ENCODE measurements around the gene BTBD16.

Gene BTBD16

DNA sequence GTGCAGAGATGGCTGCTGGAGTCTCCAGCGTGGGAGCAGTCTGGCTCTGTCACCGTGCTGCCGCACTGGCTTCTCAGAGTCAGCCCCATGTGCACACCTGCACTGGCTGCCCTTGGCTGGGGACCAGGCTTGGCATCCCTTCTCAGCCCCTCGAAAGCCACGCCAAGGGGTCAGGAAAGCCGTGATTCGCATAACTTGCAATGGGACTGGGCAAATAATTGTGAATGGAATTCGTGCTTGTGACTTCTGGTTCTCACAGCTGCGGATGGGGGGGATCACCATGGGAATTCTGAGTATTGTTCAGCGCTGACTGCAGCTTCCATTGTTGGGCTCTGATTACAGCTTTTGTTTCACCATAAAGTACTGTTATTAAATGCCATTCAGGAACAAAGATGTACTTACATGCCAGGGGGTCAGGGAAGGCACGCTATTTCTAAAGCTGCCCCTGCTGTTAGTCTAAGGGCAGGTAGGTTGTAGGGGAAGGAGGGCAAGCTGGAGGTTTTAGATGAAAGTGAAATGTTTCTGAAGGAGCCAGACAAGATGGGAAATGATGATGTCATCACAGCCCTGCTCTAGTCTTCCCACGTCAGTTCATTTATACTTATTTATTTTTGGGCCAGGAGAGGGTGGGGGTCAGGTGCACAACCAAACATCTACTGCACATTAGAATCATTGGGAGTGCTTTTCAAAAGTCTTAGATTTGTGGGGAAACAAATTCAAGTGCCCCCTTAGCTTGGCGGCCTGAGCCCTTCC lies 97.6 kb downstream of the BTBD16 start:
- no peak for DNase-seq (ENCODE audit: low read depth in 1 of 2, low spot score in 1 of 2)

DNA sequence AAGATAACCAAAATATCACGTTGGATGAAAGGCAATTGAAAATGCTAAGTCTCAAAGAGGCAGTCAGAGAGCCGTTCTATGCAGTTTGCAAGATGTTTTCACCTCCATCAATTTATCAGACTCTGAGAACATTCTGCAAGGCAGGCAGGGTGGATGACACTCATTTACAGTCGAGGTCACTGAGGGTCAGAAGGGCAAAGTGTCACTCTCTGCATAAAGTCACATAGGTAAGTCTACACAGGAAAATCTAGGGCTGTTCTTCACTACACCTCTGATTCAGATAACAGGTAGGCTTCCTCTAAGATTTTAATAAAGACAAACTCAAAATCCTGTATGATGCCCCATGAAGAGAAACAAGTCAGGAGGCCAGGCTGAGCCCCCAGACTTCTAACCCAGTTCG lies 102.0 kb downstream of the BTBD16 start:
- no peak for DNase-seq (ENCODE audit: low read depth in 1 of 2, low spot score in 1 of 2)

DNA sequence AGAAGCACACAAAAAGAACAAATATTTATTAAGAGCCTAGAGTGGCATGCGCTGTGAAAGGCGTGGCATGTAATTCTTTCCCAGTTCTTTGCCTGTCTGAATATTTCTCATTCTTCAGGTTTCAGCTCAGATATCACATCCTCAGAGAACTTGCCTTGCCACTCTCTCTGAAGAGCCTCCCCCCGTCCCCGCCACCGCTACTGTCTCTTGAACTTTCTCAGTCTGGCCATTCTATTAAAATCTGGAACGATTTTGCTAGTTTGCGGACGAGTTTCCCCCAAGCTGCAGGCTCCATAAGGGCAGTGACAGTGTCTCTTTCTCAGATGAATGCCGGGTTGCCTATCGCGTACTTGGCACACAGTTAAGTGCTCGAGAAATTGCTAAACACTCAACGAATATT lies 102.6 kb downstream of the BTBD16 start:
- DNase-seq (ENCODE audit: low read depth in 1 of 2, low spot score in 1 of 2), result no peak

DNA sequence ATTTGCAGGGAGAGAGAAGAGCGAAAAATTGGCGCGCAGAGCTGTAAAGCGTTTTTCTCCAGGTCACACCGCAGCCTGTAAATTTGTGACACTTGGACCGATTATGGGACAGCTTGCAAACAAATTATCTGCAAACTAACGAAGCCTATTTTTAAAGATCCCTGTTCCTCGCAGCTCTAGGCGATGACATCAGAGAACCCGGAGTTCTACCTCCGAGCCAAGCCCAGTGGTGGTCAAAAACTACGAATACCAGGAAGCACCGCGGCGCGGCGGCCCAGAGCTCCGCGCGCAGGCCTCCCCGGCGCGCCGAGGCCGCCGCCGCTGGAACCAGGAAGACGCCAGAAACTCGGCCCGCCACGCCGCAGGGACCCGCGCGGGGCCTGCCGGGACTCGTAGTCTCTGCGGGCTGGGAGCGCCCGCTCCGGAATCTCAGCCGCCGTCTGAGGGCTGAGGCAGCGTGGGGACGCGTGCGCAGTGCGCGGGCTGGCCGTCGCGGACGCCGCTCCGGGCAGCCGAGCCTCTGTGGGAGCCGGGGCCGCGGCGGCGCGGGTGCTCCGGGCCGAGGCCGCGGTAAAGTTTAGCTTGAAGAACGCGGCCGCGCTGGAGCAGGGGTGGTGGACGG lies 103.3 kb downstream of the BTBD16 start, which contains the start of gene PLEKHA1:
Gene PLEKHA1, plus strand, starts transcription at position 472 of the 622 bp plus-strand sequence. CDS start 18,493 bp downstream, outside the sequence.
- peak; percentile 87 to 90 for DNase-seq (ENCODE audit: low read depth in 1 of 2, low spot score in 1 of 2)

DNA sequence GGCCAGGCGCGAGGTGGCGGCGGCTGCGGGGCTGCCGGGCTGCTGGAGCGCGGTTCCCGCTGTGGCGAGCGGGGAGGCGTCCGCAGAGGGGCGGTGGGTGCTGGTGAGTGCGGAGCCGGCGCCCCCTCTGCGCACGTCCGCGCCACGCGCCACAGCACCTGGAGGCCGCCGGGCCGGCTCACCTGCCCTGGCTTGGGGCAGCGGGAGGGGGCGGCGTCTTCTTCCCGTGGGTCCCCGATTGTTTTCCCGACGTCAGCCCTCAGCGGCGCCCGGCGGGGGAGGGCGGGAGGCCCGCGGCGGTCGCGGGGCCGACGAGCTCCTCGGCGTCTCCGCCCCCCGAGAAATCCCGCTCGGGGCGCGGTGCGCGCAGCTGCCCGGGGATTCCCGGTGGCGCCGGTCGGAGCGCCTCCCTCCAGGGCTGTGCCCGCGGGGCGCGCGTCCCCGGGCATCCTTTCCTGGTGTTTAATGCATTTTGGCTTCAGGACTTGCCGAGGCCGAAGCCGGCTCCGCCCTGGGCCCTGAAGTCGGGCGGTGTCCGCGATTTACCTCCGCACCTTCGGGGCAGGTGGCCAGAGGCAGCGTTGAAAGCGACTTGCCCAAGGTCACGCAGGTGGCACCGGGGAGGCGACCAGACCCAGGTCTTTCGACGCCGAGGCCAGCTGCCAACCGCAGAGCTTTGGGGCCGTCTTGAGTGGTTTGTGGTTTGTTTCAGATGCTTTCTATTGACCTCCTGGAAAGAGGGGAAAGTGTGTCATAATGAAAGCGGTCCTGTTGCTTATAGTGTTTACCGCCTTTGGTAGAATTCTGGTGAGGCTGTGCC lies 104.0 kb downstream of the BTBD16 start:
- peak; percentile 55 to 61 for DNase-seq (ENCODE audit: low read depth in 1 of 2, low spot score in 1 of 2)

DNA sequence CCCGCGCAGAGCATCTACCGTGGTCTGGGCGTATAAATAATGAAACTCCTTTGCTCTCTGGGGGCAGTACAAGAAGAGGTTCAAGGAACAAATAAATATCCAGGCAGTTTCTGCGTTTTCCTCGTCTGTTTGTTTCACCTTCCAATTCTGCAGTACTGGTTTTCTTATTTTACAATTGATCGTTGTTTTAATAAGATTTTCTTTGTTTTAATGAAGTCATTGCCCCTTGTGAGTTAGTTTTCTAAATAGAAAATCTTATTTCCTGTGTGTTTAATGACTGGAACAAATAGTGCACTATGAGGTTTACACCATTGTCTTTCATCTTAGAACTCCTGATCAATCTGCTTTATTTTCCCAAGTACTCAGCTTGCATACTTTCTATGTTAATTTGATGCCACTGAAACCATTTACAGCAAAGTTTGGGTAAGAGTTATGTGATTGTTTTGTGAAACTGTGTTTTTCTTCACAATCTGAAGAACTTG lies 104.6 kb downstream of the BTBD16 start:
- no peak for DNase-seq (ENCODE audit: low read depth in 1 of 2, low spot score in 1 of 2)

DNA sequence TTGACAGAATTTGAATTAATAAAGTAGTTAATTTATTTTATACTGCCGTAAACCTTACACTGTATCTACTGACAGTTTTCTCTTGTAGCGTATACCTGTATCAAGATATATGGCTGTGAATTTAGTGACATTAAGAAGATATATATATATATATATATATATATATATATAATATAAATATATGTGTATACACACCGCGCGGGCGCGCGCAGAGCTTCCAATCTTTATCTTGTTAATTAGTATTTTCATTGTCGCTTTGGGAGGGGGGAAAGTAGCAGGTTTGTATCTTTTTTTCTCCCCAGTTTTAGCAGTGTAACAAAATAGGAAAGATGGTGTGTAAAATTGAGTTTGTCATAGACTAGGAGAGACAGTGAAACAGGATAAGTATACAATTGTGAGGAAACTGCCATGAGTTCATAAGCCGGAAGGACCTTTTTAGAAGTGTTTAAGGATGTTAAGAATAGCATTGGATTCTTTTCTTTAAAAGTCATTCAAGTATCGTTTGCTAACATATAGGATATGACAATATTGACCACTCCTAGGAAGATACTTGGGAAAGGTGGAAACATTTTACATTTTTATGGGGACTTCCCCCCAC lies 105.4 kb downstream of the BTBD16 start:
- no peak for DNase-seq (ENCODE audit: low read depth in 1 of 2, low spot score in 1 of 2)

DNA sequence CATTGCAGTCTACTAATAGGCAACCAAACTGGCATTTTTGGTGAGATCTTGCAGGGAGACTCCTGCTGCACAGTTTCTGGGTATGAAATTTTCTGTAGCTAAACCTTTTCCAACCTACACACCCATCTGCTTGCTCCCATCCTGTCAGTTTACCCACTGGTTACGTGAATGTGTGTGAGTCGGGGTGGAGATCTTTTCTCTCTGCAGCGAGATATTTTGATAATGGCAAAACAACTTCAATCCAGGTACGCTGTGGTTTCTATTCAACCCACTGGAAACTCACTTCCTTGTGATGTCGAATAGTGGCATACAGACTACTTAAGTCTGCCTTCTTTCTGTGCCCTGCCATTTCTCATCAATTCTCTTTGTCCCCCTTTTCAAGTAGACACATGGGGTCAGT lies 107.9 kb downstream of the BTBD16 start:
- DNase-seq (ENCODE audit: low read depth in 1 of 2, low spot score in 1 of 2), result no peak

DNA sequence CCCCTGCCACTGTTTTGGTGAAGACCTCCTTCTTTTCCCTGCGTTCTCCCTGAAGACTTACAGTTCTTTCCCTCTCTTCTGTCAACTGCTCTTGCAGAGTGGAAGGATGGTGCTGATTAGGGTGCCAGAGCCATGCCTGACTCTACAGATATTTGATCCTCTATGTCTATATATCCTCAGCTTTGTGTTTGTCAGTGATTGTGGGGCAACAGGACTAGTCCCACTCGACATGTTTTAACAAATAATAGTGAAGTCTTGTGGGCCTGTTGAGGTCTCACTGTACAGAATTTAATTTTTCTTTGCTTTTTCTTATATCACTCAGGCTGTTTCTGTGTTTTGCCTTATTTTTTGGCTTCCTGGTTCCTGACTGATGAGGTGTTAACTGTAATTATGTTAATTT lies 108.4 kb downstream of the BTBD16 start:
- DNase-seq (ENCODE audit: low read depth in 1 of 2, low spot score in 1 of 2), result no peak

DNA sequence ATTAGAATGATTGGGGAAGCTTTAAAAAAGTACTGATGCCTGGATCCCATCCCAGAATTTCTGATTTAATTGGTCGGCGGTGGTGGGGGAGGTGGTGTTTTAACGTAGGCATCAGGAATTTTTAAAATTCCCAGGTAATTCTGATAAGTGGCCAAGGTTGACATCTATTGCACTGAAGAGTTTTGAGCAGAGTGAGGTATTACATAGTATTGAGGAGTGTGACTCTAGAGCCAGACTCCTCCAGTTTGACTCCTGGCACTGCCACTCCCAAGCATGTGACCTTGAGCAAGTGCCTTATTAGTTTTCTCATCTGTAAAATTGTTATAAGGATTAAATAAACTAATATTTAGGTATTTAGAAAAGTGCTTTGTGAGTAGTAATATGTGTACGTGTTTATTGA lies 109.6 kb downstream of the BTBD16 start:
- no peak for DNase-seq (ENCODE audit: low read depth in 1 of 2, low spot score in 1 of 2)

DNA sequence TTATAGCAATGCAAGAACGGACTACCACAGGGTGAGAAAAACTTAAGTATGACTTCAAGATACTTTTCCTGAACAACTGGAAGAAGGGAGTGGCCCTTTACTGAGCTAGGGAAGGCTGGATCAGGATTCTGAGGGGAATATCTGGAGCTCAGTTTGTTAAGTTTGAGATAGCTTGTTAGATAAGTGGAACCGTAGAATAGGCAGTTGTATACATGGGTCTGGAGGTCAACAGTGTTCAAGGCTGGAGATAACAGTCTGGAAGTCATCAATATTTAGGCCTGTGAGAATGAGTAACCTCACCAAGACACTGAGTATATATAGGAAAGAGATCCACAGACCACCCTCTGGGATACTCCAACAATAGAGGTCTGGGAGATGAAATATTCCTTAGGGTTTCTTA lies 110.6 kb downstream of the BTBD16 start:
- no peak for DNase-seq (ENCODE audit: low read depth in 1 of 2, low spot score in 1 of 2)

DNA sequence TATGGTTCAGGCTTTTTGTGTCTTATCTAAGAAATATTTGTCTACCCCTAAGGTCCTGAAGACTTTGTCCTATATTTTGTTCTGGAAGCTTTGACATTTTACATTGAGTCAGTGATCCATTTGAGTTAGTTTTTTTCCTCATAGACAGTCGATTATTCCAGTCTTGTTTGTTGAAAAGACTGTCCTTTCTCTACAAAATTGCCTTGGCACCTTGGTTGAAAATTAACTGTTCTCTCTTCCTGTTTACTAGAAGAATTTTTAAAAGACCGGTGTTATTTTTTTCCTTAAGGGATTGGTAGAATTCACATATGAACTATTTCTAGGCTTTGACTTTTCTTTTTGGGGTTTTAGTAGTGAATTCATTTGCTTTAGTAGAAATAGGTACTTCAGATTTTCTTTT lies 115.4 kb downstream of the BTBD16 start:
- no peak for DNase-seq (ENCODE audit: low read depth in 1 of 2, low spot score in 1 of 2)

DNA sequence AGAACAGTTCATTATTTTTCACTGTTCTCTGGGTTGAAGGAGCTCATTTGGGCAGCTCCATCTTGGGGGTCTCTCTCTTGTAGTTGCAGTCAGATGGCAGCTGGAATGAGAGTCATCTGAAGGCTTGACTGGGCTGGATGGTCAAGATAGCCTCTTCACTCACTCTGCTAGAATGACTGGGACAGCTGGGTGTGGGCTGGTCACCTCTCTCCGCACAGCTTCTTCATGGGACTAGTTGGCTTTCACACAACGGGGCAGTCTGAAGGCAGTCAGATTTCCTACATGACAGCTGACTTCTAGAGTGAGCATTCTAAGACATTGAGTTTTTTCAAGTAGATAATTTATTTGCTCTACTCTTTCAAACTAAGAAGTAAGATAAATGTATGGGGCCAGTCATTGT lies 116.5 kb downstream of the BTBD16 start:
- no peak for DNase-seq (ENCODE audit: low read depth in 1 of 2, low spot score in 1 of 2)

All from stimulated activated CD4-positive, alpha-beta T cell treated with anti-CD3 and anti-CD28 coated beads, Interleukin-15, amount 100 ng/mL, for 1 hour (primary cell).